GM10248 (cell line): ENCODE measurements around the gene TBK1.

Source experiments
- CTCF ChIA-PET: fragments of 300-600 bp; sonication (Branson Sonifier 250); formaldehyde crosslinking; extraction: SDS; loops from one replicate; lab custom pipeline; 2021; ENCODE audit warnings: antibody characterized with exemption; lab: Yijun Ruan, JAX
- POLR2A ChIA-PET: fragments of 350-650 bp; sonication (Branson Sonifier 250); formaldehyde crosslinking; extraction: SDS; loops from one replicate; lab custom pipeline; 2020; ENCODE audit warnings: antibody characterized with exemption; lab: Yijun Ruan, JAX
- DNase-seq: peaks from one replicate; pipeline ENCODE4 v3.0.0; 2012; ENCODE audit errors: extremely low spot score
- CTCF ChIP-seq: IDR thresholded peaks from 2 replicates; pipeline ENCODE4 v1.5.1; 2012; ENCODE audit warnings: mild to moderate bottlenecking, low read depth; ENCODE audit errors: extremely low read depth, missing control alignments, control extremely low read depth

TBK1 gene

DNA sequence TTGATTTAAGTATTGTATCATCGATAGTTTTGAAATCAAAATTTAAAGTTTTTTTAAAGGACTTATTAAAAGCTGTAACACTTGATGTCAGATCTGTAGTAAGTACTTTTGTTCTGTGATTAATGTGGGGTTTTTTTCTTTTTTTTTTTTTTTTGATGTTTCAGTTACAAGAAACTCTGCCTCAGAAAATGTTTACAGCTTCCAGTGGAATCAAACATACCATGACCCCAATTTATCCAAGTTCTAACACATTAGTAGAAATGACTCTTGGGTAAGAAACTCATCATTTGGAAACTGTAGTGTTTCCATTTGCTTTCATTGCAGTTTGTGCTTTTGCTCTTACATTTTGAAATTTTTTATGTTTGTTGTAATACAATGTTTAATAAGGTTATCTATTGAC, 45.6 kb downstream of the TBK1 start:
- ChIA-PET CTCF (no interaction called here), POLR2A (no interaction called here)
- no peak for TF ChIP-seq CTCF
- no peak for DNase-seq

GRCh38 chr12:64497903-64498302, 46.0 kb downstream of the TBK1 start:
- ChIA-PET CTCF (no interaction called here), POLR2A (no interaction called here)
- no peak for DNase-seq
- no peak for TF ChIP-seq CTCF

DNA sequence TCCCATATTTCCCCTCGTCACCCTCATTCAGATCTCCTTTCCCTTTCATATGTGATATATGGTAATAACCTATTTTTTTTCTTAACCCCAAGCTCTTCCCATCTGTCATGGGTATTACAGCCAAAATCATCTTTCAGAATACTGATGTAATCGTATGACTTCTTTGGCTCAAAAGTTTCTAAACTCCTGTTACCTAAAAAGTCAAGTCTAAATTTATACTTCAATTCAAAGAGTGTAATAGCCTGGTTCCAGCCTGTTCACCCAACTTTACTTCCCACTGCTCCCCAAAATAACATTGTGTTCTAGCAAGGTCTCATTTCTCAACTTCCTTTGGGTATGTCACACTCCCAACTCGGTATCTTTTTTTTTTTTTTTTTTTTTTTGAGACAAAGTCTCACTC, 48.5 kb downstream of the TBK1 start:
- TF ChIP-seq CTCF: no peak
- CTCF ChIA-PET: interaction anchor here (1.2 to 2.3 kb wide), 3 partner anchors 13 to 197 kb away, joined by 3 to 9 read pairs (median 3); no protein-coding TSS in a partner anchor
- POLR2A ChIA-PET: no interaction called here
- no peak for DNase-seq

- POLR2A ChIA-PET: no interaction called here
- CTCF ChIA-PET: interaction anchor here (1.0 to 2.3 kb wide), 3 partner anchors 12 to 196 kb away, joined by 3 to 9 read pairs (median 3); no protein-coding TSS in a partner anchor
- TF ChIP-seq CTCF: no peak
- no peak for DNase-seq
These were observed 49.6 kb downstream of the TBK1 start for GRCh38 chr12:64501486-64501885.

- DNase-seq: no peak
- POLR2A ChIA-PET: no interaction called here
- no peak for TF ChIP-seq CTCF
- CTCF ChIA-PET: interaction anchor here (1.0 to 1.2 kb wide), 2 partner anchors 25 to 42 kb away, joined by 4 read pairs; no protein-coding TSS in a partner anchor
These were observed 55.0 kb downstream of the TBK1 start for GRCh38 chr12:64506955-64507354.

- no peak for TF ChIP-seq CTCF
- CTCF ChIA-PET: interaction anchor here (1.1 to 2.0 kb wide), 3 partner anchors 10 to 39 kb away, joined by 3 to 7 read pairs (median 4); no protein-coding TSS in a partner anchor
- POLR2A ChIA-PET: no interaction called here
- DNase-seq: no peak
These were observed 58.7 kb downstream of the TBK1 start for GRCh38 chr12:64510667-64511066.
